Ishikawa (cell line): ENCODE results near the gene CCL19.

Experiments
- EP300 ChIP-seq: IDR thresholded peaks from 2 replicates; pipeline ENCODE4 v1.6.1; 2012; ENCODE audit warnings: borderline replicate concordance
- FOXM1 ChIP-seq: IDR thresholded peaks from 2 replicates; pipeline ENCODE4 v1.6.1; 2012; ENCODE audit warnings: low read depth, borderline replicate concordance

DNA sequence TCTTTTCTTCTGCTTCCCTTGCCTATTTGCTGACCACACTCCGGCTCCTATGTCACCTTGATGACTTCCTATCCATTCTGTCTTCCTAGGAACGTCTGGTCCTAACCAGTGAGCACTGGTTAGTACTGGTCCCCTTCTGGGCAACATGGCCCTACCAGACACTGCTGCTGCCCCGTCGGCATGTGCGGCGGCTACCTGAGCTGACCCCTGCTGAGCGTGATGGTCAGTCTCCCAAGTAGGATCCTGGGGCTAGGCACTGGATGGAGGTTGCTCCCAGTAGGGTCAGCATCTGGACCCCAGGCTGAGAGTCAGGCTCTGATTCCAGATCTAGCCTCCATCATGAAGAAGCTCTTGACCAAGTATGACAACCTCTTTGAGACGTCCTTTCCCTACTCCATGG is 42.4 kb downstream of the CCL19 start:
- TF ChIP-seq FOXM1 (no peak), EP300 (no peak)
